Umbilical cord (tissue), 2 donors: ENCODE results near the gene EPAS1. TPM values are rescaled to one million over a fixed set of nuclear protein-coding genes. Genes with fewer than 3 reads are reported as not detected.
A peak's percentile ranks its signal among the peaks of the same experiment; 100 is the strongest.

ENCODE experiments used
- DNase-seq: peaks from one replicate; pipeline ENCODE4 v3.0.0-alpha.2; 2015; ENCODE audit warnings: low spot score
- total RNA-seq: library from RNA; depleted of rRNA; stranded (reverse); fragments of >200 nt; gene quantifications from one replicate; pipeline ENCODE4 v1.2.3, GENCODE V29; 2014; ENCODE audit warnings: low replicate concordance; ENCODE audit not compliant: insufficient read depth

Gene EPAS1
- total RNA-seq, 1 donor from 2014 or later, result 52.2 TPM

- DNase-seq, result no peak
These were observed 23.9 kb upstream of the EPAS1 start for GRCh38 chr2:46273225-46273863.

DNA sequence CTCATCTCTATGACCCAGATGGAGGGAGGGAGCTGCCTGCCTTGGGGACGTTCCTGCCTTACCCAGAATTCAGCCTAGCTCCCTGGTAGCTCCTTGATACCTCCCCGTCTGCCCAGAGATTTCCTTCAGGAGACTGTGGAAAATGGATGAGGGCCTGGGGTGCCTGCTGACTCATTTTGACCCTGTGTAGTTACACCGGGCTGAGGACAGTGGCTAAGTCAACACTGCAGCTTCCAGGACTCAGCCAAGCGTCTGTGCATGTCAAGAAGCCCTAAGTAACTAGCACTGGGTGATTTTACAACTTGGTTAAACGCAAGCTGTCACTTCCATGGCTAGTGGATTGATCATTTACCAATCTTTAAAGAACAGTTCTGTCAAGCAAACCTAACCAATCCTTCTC is 23.3 kb upstream of the EPAS1 start:
- no peak for DNase-seq

DNA sequence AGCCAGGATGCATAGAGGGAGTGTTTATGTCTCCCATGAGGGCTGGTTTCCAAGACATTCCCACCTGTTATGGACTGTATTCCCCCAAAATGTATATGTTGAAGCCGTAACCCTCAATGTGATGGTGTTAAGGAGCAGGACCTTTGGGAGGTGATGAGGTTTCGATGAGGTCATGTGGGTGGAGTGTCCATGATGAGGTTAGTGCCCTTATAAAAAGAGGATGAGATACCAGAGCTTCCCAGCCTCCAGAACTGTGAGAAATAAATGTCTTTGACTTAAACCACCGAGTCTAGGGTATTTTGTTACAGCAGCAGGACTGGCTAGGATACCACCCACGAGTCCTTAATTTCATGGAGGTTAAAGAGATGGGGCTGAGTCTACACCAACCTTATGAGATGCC is 22.6 kb upstream of the EPAS1 start:
- no peak for DNase-seq

DNA sequence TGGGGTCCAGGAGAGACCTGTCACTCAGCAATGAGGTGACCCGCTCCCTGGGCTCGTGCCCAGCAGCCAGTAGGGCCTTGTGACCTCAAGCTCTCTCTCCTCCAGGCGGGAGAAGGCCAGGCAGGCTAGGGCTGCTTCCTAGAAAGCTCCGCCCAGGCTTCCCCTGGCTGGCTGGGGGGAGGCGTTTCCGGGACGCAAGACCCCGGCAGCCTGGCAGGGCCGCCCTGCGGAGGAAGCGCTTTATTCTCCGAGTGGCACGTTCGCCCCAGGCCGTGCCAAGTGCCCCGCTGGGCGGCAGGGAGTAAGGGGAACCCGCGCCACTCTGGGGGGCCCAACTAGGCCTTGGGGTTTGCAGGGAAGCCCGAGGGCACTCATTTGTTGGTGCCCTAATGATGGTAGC is 21.2 kb upstream of the EPAS1 start:
- DNase-seq, result peak; percentile 83

- DNase-seq, result peak; percentile 46
These were observed 20.6 kb upstream of the EPAS1 start for GRCh38 chr2:46276642-46277041.

DNA sequence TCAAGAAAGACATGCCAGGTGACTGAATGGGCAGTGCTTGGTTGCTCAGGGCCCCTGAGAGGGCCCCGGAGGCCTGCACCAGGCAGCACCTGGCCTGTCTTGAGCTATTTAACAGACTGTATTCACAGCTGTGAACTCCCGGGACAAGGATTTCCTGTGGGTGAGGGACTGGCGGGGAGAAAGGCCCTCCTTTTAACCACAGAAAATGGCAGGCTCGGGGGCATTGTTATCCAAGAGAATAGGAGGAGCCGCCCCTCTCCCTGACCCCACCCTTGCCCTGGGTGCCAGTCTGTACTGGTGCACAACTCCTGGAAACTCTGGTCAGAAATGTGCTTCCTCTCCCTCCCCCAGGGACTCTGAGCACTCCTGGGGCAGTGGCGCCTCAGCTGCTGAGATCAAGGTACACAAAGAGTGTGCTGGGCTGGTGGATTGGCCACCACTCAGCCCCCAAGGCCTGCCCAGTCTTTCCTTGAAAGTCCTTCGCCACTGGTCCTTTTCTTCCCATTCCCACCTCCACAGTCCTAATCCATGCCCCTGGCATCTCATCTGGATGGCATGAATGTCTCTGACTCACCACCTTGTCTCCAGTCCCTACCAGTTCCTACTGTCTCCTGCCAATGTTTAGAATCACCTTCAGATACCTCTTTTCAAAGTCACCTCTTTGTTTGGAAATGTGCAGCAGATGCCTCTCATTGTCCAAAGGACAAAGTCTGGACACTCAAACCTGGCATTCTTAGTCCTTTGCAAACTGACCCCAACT is 19.6 kb upstream of the EPAS1 start:
- DNase-seq, result no peak

DNA sequence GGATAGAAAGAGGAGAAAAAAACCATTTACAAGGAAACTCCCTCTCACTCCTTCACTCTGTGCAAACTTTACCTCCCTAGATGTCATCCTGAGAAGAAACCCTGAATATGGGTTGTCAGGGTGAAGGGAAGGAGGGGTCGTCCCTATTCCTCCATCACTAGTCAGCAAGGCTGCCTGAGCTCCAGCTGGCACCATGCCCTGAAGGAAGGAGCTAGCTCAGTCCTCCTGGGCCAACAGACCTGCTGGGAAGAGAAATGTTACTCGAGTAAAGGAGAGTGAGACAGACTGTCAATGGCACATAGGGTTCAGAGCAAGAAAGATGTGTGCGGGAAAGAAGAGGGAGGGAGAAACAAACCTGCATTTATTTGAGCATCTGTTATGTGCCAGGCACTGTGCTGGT is 18.3 kb upstream of the EPAS1 start:
- no peak for DNase-seq

DNA sequence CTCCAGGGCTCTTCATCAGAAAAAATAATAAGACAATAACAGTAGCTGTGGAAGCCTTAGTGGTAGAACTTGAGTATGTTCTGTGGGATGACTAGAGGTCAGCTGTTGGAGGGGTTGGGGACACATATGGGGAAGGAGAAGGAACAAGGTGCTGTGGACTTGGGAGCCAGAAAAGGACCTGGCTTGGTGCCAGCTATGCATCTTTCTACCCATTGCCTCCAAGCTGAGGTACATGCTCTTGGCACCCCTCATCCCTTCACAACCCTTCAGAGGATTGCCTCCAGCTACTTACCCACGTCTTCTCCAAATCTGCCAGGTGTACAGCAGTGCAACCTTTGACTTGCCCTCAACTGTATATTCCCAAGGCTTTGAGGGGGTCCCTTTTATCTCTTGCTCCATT is 15.3 kb upstream of the EPAS1 start:
- DNase-seq, result no peak

- no peak for DNase-seq
These were observed 13.5 kb upstream of the EPAS1 start for GRCh38 chr2:46283693-46284092.

GRCh38 chr2:46284260-46284659 is 12.9 kb upstream of the EPAS1 start:
- no peak for DNase-seq

DNA sequence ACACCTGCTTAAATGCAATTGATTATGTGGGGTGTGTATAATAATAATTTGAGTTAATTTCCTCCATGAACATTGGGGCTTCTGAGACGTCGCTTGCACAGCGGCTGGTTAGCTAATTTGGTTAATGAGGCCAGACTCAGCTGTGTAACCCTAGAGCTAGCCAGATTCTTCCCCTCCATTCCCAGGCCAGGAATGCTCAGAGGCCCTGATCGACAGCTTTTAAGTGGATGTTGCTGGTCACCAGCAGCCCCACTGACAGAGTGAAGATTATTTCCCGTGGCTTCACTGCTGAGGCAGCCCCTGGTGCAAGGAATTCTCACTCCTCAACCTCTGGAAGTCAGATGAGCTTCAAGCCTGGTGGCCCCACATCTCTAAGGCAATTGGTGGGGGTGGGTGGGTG is 12.4 kb upstream of the EPAS1 start:
- DNase-seq, result no peak

GRCh38 chr2:46286715-46287114 is 10.5 kb upstream of the EPAS1 start:
- peak; percentile 51 for DNase-seq

- peak; percentile 57 for DNase-seq
These were observed 7.1 kb upstream of the EPAS1 start for GRCh38 chr2:46290078-46290477.

- no peak for DNase-seq
These were observed 3.7 kb upstream of the EPAS1 start for GRCh38 chr2:46293466-46293865.

DNA sequence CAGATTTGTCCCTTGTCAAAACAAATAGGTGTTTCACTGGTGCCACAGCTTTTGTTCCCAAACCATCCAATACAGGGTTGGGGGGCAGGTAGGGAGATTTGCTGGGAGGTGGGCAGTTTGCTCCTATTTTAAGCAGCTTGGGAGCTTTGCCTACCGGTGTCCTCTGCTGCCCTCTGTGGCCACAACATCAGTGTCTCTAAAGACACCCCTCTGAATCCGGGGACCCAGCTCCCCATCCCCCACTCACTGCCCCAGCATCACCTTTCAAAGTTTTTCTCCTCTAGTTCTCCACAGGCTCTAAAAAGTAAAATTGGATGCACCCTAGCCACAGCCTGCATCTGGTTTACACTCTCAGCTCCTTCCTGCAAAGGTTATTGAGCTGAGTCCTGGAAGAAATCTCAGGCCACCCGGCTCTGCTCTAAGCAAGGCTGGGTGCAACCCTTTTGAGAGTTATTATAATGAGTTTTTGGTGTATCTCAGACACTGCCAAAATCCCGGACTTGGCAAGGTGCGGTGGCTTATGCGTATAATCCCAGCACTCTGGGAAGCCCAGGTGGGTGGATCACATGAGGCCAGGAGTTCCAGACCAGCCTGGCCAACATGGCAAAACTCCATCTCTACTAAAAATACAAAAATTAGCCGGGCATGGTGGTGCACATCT is 2.9 kb upstream of the EPAS1 start:
- DNase-seq, result no peak

GRCh38 chr2:46296216-46296839 is 879 bp upstream of the EPAS1 start:
- peak; percentile 44 for DNase-seq

- no peak for DNase-seq
These were observed 502 bp downstream of the EPAS1 start for GRCh38 chr2:46297546-46298271.

DNA sequence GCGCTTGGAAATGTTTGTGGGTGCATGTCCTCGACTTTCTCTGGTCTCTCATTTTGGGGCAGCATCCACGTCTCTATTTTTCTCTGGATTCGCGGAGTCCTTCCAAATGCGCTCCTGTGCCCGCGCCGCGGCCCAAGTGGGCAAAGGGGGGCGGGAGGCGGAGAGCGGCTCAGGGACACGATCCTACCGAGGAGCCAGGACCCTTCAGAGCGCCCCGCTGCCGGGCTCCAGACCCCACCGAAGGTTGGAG is 990 bp downstream of the EPAS1 start:
- DNase-seq, result no peak

GRCh38 chr2:46298522-46299353 is 1.5 kb downstream of the EPAS1 start:
- peak; percentile 62 for DNase-seq

DNA sequence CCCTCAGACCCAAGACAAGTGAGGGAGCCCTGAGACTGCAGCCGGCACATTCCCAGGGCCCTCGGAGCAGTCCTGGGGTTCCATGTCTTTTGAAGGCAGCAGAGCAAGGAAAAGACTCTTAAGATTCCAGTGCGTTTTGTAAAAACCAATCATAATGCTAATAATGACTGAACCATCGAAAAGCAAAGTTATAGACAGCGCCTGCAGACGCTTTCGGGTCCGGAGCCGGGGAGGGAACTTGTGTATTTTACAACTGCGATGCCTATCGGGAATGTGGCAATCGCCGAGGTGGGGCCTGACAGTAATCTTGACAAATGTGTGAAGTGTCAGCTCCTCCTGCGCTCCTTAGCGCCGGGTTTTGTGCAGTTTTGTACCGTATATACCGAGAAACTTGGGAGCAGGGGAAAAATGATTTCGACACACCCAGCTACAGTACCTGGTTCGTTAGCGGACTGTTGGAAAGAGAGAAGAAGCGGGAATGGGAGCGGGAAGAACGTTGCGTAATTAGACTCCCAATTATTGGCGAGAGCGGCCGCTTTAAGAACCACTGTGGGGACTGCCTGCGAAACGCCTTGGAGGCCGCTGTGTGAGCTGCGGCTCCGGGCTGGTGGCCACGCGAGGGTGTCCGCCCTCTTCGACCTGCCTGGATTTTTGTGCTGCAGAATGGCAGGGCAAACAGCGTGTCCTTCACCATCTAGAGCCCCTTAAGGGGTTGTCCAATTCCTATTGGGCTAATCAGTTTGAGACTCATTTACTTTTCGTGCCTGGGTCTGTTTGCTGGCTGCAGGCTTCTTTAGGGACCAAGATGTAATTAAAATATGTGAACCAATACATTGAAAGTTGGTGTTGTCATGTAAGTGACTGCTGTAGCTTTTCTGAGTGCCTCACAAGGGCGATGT is 2.4 kb downstream of the EPAS1 start:
- DNase-seq, result peak; percentile 72
